SK-N-SH (cell line): ENCODE results near the gene CCDC178. TPM values are rescaled to one million over a fixed set of nuclear protein-coding genes. Genes with fewer than 3 reads are reported as not detected.

Source experiments
- CTCF ChIA-PET: fragments of 300-600, 350-600 bp; formaldehyde crosslinking; extraction: SDS; loops from one replicate; lab custom pipeline; 2021; lab: Yijun Ruan, JAX
- POLR2A ChIA-PET: fragments of 350-600 bp; sonication (Branson Sonifier 250); formaldehyde crosslinking; extraction: SDS; loops from one replicate; lab custom pipeline; 2020; ENCODE audit warnings: antibody characterized with exemption, inconsistent platforms; lab: Yijun Ruan, JAX
- DNase-seq: peaks from one replicate; pipeline ENCODE4 v3.0.0; 2012
- H2AFZ ChIP-seq: fragments of 200-600 bp; sonication (generic); 2 replicates; pipeline ENCODE4 v1.8.1; 2016; ENCODE audit warnings: antibody characterized with exemption, mild to moderate bottlenecking, low read depth
- H3F3A ChIP-seq: fragments of 200-600 bp; sonication (generic); replicated peaks from 2 replicates; pipeline ENCODE3; 2016; ENCODE audit warnings: antibody characterized with exemption, mild to moderate bottlenecking; ENCODE audit not compliant: insufficient read depth
- H3K27ac ChIP-seq, 2 experiments: fragments of 200-500 bp in 1 of 2; fragments of 200-600 bp in 1 of 2; sonication (Bioruptor generic) in 1 of 2; sonication (generic), shearing (Covaris generic) in 1 of 2; 2 replicates each; pipeline versions ENCODE4 v1.5.1 to v1.6.1; 2014 to 2016; ENCODE audit warnings: low read depth in 2 of 2, inconsistent platforms in 1 of 2, low read length in 1 of 2, mild to moderate bottlenecking in 1 of 2, mixed read lengths in 1 of 2
- H3K27me3 ChIP-seq: fragments of 200-600 bp; sonication (generic), shearing (Covaris generic); 2 replicates; pipeline ENCODE4 v1.6.1; 2016; ENCODE audit warnings: mixed run types; ENCODE audit not compliant: insufficient read depth
- H3K36me3 ChIP-seq, 2 experiments: fragments of 200-500 bp in 1 of 2; fragments of 200-600 bp in 1 of 2; sonication (Bioruptor generic) in 1 of 2; sonication (generic) in 1 of 2; replicated peaks in 1 of 2; 2 replicates each; pipeline versions ENCODE3 to v1.5.1; 2014 to 2016; ENCODE audit warnings: low read length in 1 of 2, mild to moderate bottlenecking in 1 of 2; ENCODE audit not compliant: insufficient read depth in 2 of 2, control insufficient read depth in 1 of 2
- H3K4me1 ChIP-seq, 2 experiments: fragments of 200-500 bp in 1 of 2; fragments of 200-600 bp in 1 of 2; sonication (Bioruptor generic) in 1 of 2; sonication (generic), shearing (Covaris generic) in 1 of 2; 2 replicates each; pipeline versions ENCODE4 v1.5.1 to v1.6.1; 2014 to 2016; ENCODE audit warnings: low read depth in 1 of 2, low read length in 1 of 2, mixed run types in 1 of 2; ENCODE audit not compliant: insufficient read depth in 2 of 2, control insufficient read depth in 1 of 2
- H3K4me2 ChIP-seq: fragments of 200-600 bp; sonication (generic), shearing (Covaris generic); 2 replicates; pipeline ENCODE4 v1.6.1; 2017; ENCODE audit warnings: mixed run types
- H3K4me3 ChIP-seq, 2 experiments: fragments of 200-500 bp in 1 of 2; fragments of 200-600 bp in 1 of 2; sonication (Bioruptor generic) in 1 of 2; sonication (generic), shearing (Covaris generic) in 1 of 2; 2 replicates each; pipeline versions ENCODE4 v1.5.1 to v1.8.1; 2014 to 2016; ENCODE audit warnings: low read depth in 2 of 2, inconsistent platforms in 1 of 2, low read length in 1 of 2, mild to moderate bottlenecking in 1 of 2, mixed read lengths in 1 of 2, moderate library complexity in 1 of 2
- H3K79me2 ChIP-seq: fragments of 200-600 bp; sonication (generic); 2 replicates; pipeline ENCODE4 v1.8.1; 2017; ENCODE audit warnings: mild to moderate bottlenecking; ENCODE audit not compliant: insufficient read depth
- H3K9ac ChIP-seq: fragments of 200-600 bp; sonication (generic); 2 replicates; pipeline ENCODE4 v1.6.1; 2017; ENCODE audit warnings: mixed run types
- H3K9me2 ChIP-seq: fragments of 200-600 bp; sonication (generic); 2 replicates; pipeline ENCODE4 v1.6.1; 2017; ENCODE audit warnings: mixed run types
- H3K9me3 ChIP-seq: fragments of 200-600 bp; sonication (generic); 2 replicates; pipeline ENCODE4 v1.6.1; 2017; ENCODE audit warnings: mixed run types, mild to moderate bottlenecking, moderate library complexity
- H4K20me1 ChIP-seq: fragments of 200-600 bp; sonication (generic); 2 replicates; pipeline ENCODE4 v1.6.1; 2017; ENCODE audit warnings: mild to moderate bottlenecking, mixed run types; ENCODE audit not compliant: insufficient read depth
- EZH2phosphoT487 ChIP-seq: fragments of 200-600 bp; sonication (generic); IDR thresholded peaks from 2 replicates; pipeline ENCODE4 v1.6.1; 2017; ENCODE audit warnings: low read depth, mixed run types, mild to moderate bottlenecking, antibody characterized with exemption, moderate library complexity, borderline replicate concordance
- FOXJ3 ChIP-seq: sonication (generic); formaldehyde crosslinking; IDR thresholded peaks from 2 replicates; pipeline ENCODE4 v1.5.1; 2020; ENCODE audit warnings: mild to moderate bottlenecking, missing genetic modification reagents
- NFIC ChIP-seq: IDR thresholded peaks from 2 replicates; pipeline ENCODE4 v1.4.0; 2012; ENCODE audit warnings: borderline replicate concordance
- POLR2AphosphoS5 ChIP-seq: IDR thresholded peaks from 2 replicates; pipeline ENCODE4 v1.6.1; 2012; ENCODE audit warnings: low read depth, low read length
- RAD21 ChIP-seq: IDR thresholded peaks from 2 replicates; pipeline ENCODE4 v1.6.1; 2012; ENCODE audit warnings: mild to moderate bottlenecking, low read length
- RXRA ChIP-seq: IDR thresholded peaks from 2 replicates; pipeline ENCODE4 v1.4.0; 2012; ENCODE audit warnings: low read depth, mild to moderate bottlenecking, borderline replicate concordance
- SMC3 ChIP-seq: IDR thresholded peaks from 2 replicates; pipeline ENCODE4 v1.6.1; 2012; ENCODE audit warnings: low read depth, low read length, improper control_type of control experiment
- TAF1 ChIP-seq: IDR thresholded peaks from 2 replicates; pipeline ENCODE4 v1.6.1; 2012; ENCODE audit warnings: low read depth, mild to moderate bottlenecking, low read length, moderate library complexity, borderline replicate concordance
- YY1 ChIP-seq: IDR thresholded peaks from 2 replicates; pipeline ENCODE4 v1.4.0; 2012; ENCODE audit warnings: low read depth, mild to moderate bottlenecking
- WGBS: methylation state at CpG from one replicate; pipeline ENCODE4 v1.1.6; 2017; ENCODE audit warnings: low lambda C conversion rate; 5-methylcytosine and 5-hydroxymethylcytosine counted together
- polyA plus RNA-seq, 3 experiments: library from polyadenylated mRNA; depleted of rRNA; stranded (reverse); fragments of >200 nt; gene quantifications; 2 replicates each; pipeline ENCODE4 v1.2.3, GENCODE V29; 2012
- TF ChIP-seq, protein P1 (sequence below): fragments of 150-350 bp; IDR thresholded peaks from 2 replicates; pipeline ENCODE4 v1.6.1; 2017; ENCODE audit warnings: antibody characterized with exemption, low read length, low read depth, borderline replicate concordance
- TF ChIP-seq, protein P2 (sequence below): IDR thresholded peaks from 2 replicates; pipeline ENCODE4 v1.4.0; 2012; ENCODE audit warnings: low read depth, borderline replicate concordance
- TF ChIP-seq, protein P3 (sequence below): IDR thresholded peaks from 2 replicates; pipeline ENCODE4 v1.4.0; 2012; ENCODE audit warnings: low read depth, borderline replicate concordance

The CCDC178 gene
- polyA plus RNA-seq, 1 of the 3 experiments (the other 2 are of a cell fraction): not detected

DNA sequence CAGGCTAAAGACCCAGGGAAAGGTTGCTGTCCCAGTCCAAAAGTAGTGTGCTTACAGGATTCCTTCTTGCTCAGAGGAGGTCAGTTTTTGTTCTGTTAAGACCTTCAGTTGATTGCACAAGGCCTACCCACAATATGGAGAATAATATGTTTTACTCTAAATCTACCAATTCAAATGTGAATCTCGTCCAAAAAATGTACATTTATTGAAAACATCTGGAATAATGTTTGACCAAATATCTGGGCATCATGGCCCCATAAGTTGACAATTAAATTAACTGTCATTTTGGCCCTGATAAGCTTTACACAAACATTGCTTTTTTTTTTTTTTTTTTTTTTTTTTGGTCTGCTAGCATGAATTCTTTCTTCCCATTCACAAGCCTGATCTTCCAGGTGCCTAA, 109.8 kb downstream of the CCDC178 start (continued):
- TF ChIP-seq, protein P1, sequence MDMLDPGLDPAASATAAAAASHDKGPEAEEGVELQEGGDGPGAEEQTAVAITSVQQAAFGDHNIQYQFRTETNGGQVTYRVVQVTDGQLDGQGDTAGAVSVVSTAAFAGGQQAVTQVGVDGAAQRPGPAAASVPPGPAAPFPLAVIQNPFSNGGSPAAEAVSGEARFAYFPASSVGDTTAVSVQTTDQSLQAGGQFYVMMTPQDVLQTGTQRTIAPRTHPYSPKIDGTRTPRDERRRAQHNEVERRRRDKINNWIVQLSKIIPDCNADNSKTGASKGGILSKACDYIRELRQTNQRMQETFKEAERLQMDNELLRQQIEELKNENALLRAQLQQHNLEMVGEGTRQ: no peak
- TF ChIP-seq FOXJ3 (CRISPR knock-in tag) (no peak), TAF1 (no peak), POLR2AphosphoS5 (no peak), NFIC (no peak), RXRA (no peak), EZH2phosphoT487 (no peak), RAD21 (no peak), YY1 (no peak)
- TF ChIP-seq, protein P2, sequence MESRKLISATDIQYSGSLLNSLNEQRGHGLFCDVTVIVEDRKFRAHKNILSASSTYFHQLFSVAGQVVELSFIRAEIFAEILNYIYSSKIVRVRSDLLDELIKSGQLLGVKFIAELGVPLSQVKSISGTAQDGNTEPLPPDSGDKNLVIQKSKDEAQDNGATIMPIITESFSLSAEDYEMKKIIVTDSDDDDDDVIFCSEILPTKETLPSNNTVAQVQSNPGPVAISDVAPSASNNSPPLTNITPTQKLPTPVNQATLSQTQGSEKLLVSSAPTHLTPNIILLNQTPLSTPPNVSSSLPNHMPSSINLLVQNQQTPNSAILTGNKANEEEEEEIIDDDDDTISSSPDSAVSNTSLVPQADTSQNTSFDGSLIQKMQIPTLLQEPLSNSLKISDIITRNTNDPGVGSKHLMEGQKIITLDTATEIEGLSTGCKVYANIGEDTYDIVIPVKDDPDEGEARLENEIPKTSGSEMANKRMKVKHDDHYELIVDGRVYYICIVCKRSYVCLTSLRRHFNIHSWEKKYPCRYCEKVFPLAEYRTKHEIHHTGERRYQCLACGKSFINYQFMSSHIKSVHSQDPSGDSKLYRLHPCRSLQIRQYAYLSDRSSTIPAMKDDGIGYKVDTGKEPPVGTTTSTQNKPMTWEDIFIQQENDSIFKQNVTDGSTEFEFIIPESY: no peak

- Histone ChIP-seq H3K4me3 (no peak overlapping the region), H3K79me2 (no peaks in the 10 kb centered on the region), H3K9ac (no peak overlapping the region), H3K27me3 (no peaks in the 10 kb centered on the region), H3K4me1 (no peaks in the 10 kb centered on the region), H4K20me1 (no peaks in the 10 kb centered on the region), H3K27ac (no peak overlapping the region), H3K36me3 (no peaks in the 10 kb centered on the region), H3K9me3 (no peaks in the 10 kb centered on the region), H3F3A (no peaks in the 10 kb centered on the region), H2AFZ (no peak overlapping the region), H3K9me2 (no peaks in the 10 kb centered on the region), H3K4me2 (no peak overlapping the region)
- ChIA-PET CTCF (no interaction called here), POLR2A (no interaction called here)
- WGBS: 35% methylated on average over 4 of the region's 4 CpGs
- no peak for TF ChIP-seq SMC3
- no peak for TF ChIP-seq FOXJ3 (CRISPR knock-in tag)
- TF ChIP-seq, protein P1: no peak
- no peak for TF ChIP-seq TAF1
- TF ChIP-seq, protein P3, sequence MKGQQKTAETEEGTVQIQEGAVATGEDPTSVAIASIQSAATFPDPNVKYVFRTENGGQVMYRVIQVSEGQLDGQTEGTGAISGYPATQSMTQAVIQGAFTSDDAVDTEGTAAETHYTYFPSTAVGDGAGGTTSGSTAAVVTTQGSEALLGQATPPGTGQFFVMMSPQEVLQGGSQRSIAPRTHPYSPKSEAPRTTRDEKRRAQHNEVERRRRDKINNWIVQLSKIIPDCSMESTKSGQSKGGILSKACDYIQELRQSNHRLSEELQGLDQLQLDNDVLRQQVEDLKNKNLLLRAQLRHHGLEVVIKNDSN: no peak
- DNase-seq: no peak
These were observed 113.5 kb downstream of the CCDC178 start for GRCh38 chr18:33326975-33327374.
